IMR-90 (cell line): ENCODE data around the gene NACA. TPM values are rescaled to one million over a fixed set of nuclear protein-coding genes. Genes with fewer than 3 reads are reported as not detected.

Experiments used
- ATAC-seq: fragments of 200-7000 bp; cut with Tn5 transposase; 2 replicates; pipeline ENCODE4 v1.9.1; 2020; ENCODE audit warnings: low read depth, mild to moderate bottlenecking, moderate library complexity
- BruUV-seq: library from RNA; stranded (reverse); fragments of 400-500 nt; replicated peaks from 2 replicates; lab custom pipeline; 2021; lab: Mats Ljungman, UMichigan
- CTCF ChIA-PET: fragments of 300-600 bp; formaldehyde crosslinking; extraction: SDS; loops from one replicate; lab custom pipeline; 2021; ENCODE audit warnings: antibody characterized with exemption; lab: Yijun Ruan, JAX
- POLR2A ChIA-PET: fragments of 300-600 bp; sonication (Branson Sonifier 250); formaldehyde crosslinking; loops from one replicate; lab custom pipeline; 2022; ENCODE audit warnings: antibody characterized with exemption; ENCODE audit not compliant: unreplicated experiment; lab: Charles Lee
- DNase-seq: peaks from one replicate; pipeline ENCODE4 v3.0.0; 2013
- H2AFZ ChIP-seq: replicated peaks from 2 replicates; pipeline ENCODE3; 2013; ENCODE audit warnings: low read length, mild to moderate bottlenecking; ENCODE audit not compliant: poor library complexity
- H2AK5ac ChIP-seq: 2 replicates; pipeline ENCODE4 v1.6.1; 2013; ENCODE audit warnings: low read depth, low read length, inconsistent platforms
- H2AK9ac ChIP-seq: replicated peaks from 2 replicates; pipeline ENCODE3; 2013; ENCODE audit warnings: mild to moderate bottlenecking, low read depth, low read length, moderate library complexity; ENCODE audit not compliant: poor library complexity
- H2BK120ac ChIP-seq: 2 replicates; pipeline ENCODE4 v1.6.1; 2013; ENCODE audit warnings: low read depth, low read length, inconsistent platforms
- H2BK15ac ChIP-seq: 3 replicates; pipeline ENCODE4 v1.6.1; 2013; ENCODE audit warnings: low read depth, low read length, inconsistent platforms
- H2BK20ac ChIP-seq: 2 replicates; pipeline ENCODE4 v1.6.1; 2013; ENCODE audit warnings: low read depth, mild to moderate bottlenecking, inconsistent platforms, low read length, moderate library complexity
- H2BK5ac ChIP-seq: 2 replicates; pipeline ENCODE4 v1.6.1; 2013; ENCODE audit warnings: mild to moderate bottlenecking, low read depth, low read length, inconsistent platforms; ENCODE audit not compliant: poor library complexity, severe bottlenecking
- H3K14ac ChIP-seq: replicated peaks from 2 replicates; pipeline ENCODE4 v1.6.1; 2013; ENCODE audit warnings: low read depth, low read length, inconsistent platforms
- H3K18ac ChIP-seq: 2 replicates; pipeline ENCODE4 v1.6.1; 2013; ENCODE audit warnings: low read depth, low read length, control low read depth
- H3K23ac ChIP-seq: 2 replicates; pipeline ENCODE4 v1.6.1; 2013; ENCODE audit warnings: low read depth, low read length, inconsistent platforms
- H3K27ac ChIP-seq: 2 replicates; pipeline ENCODE4 v1.5.1; 2013; ENCODE audit warnings: mild to moderate bottlenecking, control low read depth, low read length; ENCODE audit not compliant: insufficient read depth
- H3K27me3 ChIP-seq: 2 replicates; pipeline ENCODE4 v1.6.1; 2013; ENCODE audit warnings: low read length; ENCODE audit not compliant: control insufficient read depth, insufficient read depth
- H3K36me3 ChIP-seq: 2 replicates; pipeline ENCODE4 v1.6.1; 2013; ENCODE audit warnings: low read length, mixed read lengths; ENCODE audit not compliant: control insufficient read depth, insufficient read depth
- H3K4ac ChIP-seq: 2 replicates; pipeline ENCODE4 v1.6.1; 2013; ENCODE audit warnings: low read depth, low read length, inconsistent platforms
- H3K4me1 ChIP-seq: 2 replicates; pipeline ENCODE4 v1.6.1; 2013; ENCODE audit warnings: low read length, mixed read lengths; ENCODE audit not compliant: control insufficient read depth, insufficient read depth
- H3K4me2 ChIP-seq: 2 replicates; pipeline ENCODE4 v1.6.1; 2013; ENCODE audit warnings: low read depth, mild to moderate bottlenecking, control low read depth, low read length, moderate library complexity
- H3K4me3 ChIP-seq: 2 replicates; pipeline ENCODE4 v1.5.1; 2013; ENCODE audit warnings: low read depth, mild to moderate bottlenecking, control low read depth, low read length, moderate library complexity; ENCODE audit not compliant: insufficient read depth
- H3K56ac ChIP-seq: 2 replicates; pipeline ENCODE4 v1.6.1; 2013; ENCODE audit warnings: low read length, inconsistent platforms; ENCODE audit not compliant: insufficient read depth; ENCODE audit errors: extremely low read depth
- H3K79me1 ChIP-seq, 2 experiments: 2 replicates each; pipeline ENCODE4 v1.6.1; 2013; ENCODE audit warnings: low read length in 2 of 2, inconsistent platforms in 1 of 2, low read depth in 1 of 2
- H3K9ac ChIP-seq: 2 replicates; pipeline ENCODE4 v1.6.1; 2013; ENCODE audit warnings: low read depth, low read length, control low read depth
- H3K9me1 ChIP-seq: 2 replicates; pipeline ENCODE4 v1.6.1; 2013; ENCODE audit warnings: low read length, inconsistent platforms; ENCODE audit not compliant: insufficient read depth
- H3K9me3 ChIP-seq: 2 replicates; pipeline ENCODE4 v1.6.1; 2013; ENCODE audit warnings: low read length; ENCODE audit not compliant: control insufficient read depth, insufficient read depth
- H4K20me1 ChIP-seq: 2 replicates; pipeline ENCODE4 v1.6.1; 2013; ENCODE audit warnings: low read length, inconsistent platforms; ENCODE audit not compliant: insufficient read depth
- H4K5ac ChIP-seq: 2 replicates; pipeline ENCODE4 v1.6.1; 2013; ENCODE audit warnings: mild to moderate bottlenecking, low read depth, low read length, control low read depth
- H4K8ac ChIP-seq, 2 experiments: 2 replicates each; pipeline ENCODE4 v1.6.1; 2013; ENCODE audit warnings: low read depth in 2 of 2, low read length in 2 of 2, control low read depth in 1 of 2, inconsistent platforms in 1 of 2
- H4K91ac ChIP-seq: 2 replicates; pipeline ENCODE4 v1.6.1; 2013; ENCODE audit warnings: low read depth, low read length, inconsistent platforms; ENCODE audit not compliant: insufficient read depth
- BHLHE40 ChIP-seq: fragments of 150-350 bp; IDR thresholded peaks from 2 replicates; pipeline ENCODE4 v1.6.1; 2016; ENCODE audit warnings: mild to moderate bottlenecking, low read depth, low read length
- CEBPB ChIP-seq: IDR thresholded peaks from 2 replicates; pipeline ENCODE4 v1.6.1; 2012; ENCODE audit warnings: low read depth, low read length, improper control_type of control experiment
- CHD1 ChIP-seq: IDR thresholded peaks from 2 replicates; pipeline ENCODE4 v1.6.1; 2012; ENCODE audit warnings: low read depth, low read length, improper control_type of control experiment
- CTCF ChIP-seq: conservative IDR thresholded peaks from 2 replicates; pipeline ENCODE4 v1.5.1; 2012; ENCODE audit warnings: mild to moderate bottlenecking, low read depth, low read length, improper control_type of control experiment
- FOS ChIP-seq: fragments of 150-350 bp; IDR thresholded peaks from 2 replicates; pipeline ENCODE4 v1.6.1; 2016; ENCODE audit warnings: low read depth, low read length
- MAFK ChIP-seq: IDR thresholded peaks from 2 replicates; pipeline ENCODE4 v1.6.1; 2012; ENCODE audit warnings: low read depth, low read length, improper control_type of control experiment
- MAZ ChIP-seq: IDR thresholded peaks from 2 replicates; pipeline ENCODE4 v1.6.1; 2012; ENCODE audit warnings: low read depth, mild to moderate bottlenecking, low read length, improper control_type of control experiment, moderate library complexity, borderline replicate concordance
- MXI1 ChIP-seq: IDR thresholded peaks from 2 replicates; pipeline ENCODE4 v1.6.1; 2012; ENCODE audit warnings: low read depth, mild to moderate bottlenecking, low read length, moderate library complexity, borderline replicate concordance
- NFE2L2 ChIP-seq: fragments of 150-350 bp; IDR thresholded peaks from 2 replicates; pipeline ENCODE4 v1.6.1; 2016; ENCODE audit warnings: low read depth, mild to moderate bottlenecking, low read length
- POLR2A ChIP-seq: IDR thresholded peaks from 2 replicates; pipeline ENCODE4 v1.6.1; 2012; ENCODE audit warnings: mild to moderate bottlenecking, low read depth, low read length
- RCOR1 ChIP-seq: IDR thresholded peaks from 2 replicates; pipeline ENCODE4 v1.6.1; 2012; ENCODE audit warnings: mild to moderate bottlenecking, low read length, improper control_type of control experiment; ENCODE audit not compliant: insufficient replicate concordance
- SMC3 ChIP-seq: fragments of 150-350 bp; IDR thresholded peaks from 2 replicates; pipeline ENCODE4 v1.6.1; 2016; ENCODE audit warnings: low read depth, mild to moderate bottlenecking, antibody characterized with exemption, low read length, moderate library complexity
- WGBS, 2 experiments: methylation state at CpG; one replicate each; pipeline versions ENCODE4 v1.1.5 to v1.1.7; 2013; ENCODE audit warnings: missing lambda C conversion rate in 2 of 2; ENCODE audit not compliant: insufficient read length in 1 of 2; ENCODE audit errors: extremely low coverage in 2 of 2; 5-methylcytosine and 5-hydroxymethylcytosine counted together
- dilution Hi-C: fragments of 300-500 bp; cut with HindIII; formaldehyde crosslinking; loops from one replicate; pipeline ENCODE4 v1.14.3; 2018; ENCODE audit warnings: low sequenced_read_pairs; ENCODE audit not compliant: unreplicated experiment
- in situ Hi-C: fragments of 300-500 bp; cut with MboI; formaldehyde crosslinking; loops from 3 replicates; pipeline ENCODE4 v1.14.3; 2019; ENCODE audit warnings: low sequenced_read_pairs, inconsistent platforms, mixed read lengths
- intact Hi-C: fragments of 100-400 bp; cut with micrococcal nuclease; formaldehyde crosslinking; loops from 2 replicates; pipeline ENCODE4 v1.10.0; 2022
- polyA plus RNA-seq, 3 experiments: library from polyadenylated mRNA; depleted of rRNA; stranded (reverse); fragments of >200 nt; gene quantifications; 2 replicates each; pipeline ENCODE4 v1.2.3, GENCODE V29; 2012; ENCODE audit warnings: low replicate concordance in 1 of 3
- total RNA-seq: library from RNA; depleted of rRNA; stranded (reverse); fragments of >200 nt; gene quantifications from 2 replicates; pipeline ENCODE4 v1.2.3, GENCODE V29; 2012
- TF ChIP-seq, protein P1 (sequence below): fragments of 150-350 bp; IDR thresholded peaks from 2 replicates; pipeline ENCODE4 v1.6.1; 2017; ENCODE audit warnings: mild to moderate bottlenecking, antibody characterized with exemption, low read length, low read depth
- TF ChIP-seq, protein P2 (sequence below): fragments of 150-350 bp; IDR thresholded peaks from 2 replicates; pipeline ENCODE4 v1.6.1; 2016; ENCODE audit warnings: low read depth, mild to moderate bottlenecking, low read length, moderate library complexity, borderline replicate concordance

NACA gene
- total and polyA plus RNA-seq, 2 of the 4 experiments (the other 2 are of a cell fraction): 662 to 1,223 TPM

DNA sequence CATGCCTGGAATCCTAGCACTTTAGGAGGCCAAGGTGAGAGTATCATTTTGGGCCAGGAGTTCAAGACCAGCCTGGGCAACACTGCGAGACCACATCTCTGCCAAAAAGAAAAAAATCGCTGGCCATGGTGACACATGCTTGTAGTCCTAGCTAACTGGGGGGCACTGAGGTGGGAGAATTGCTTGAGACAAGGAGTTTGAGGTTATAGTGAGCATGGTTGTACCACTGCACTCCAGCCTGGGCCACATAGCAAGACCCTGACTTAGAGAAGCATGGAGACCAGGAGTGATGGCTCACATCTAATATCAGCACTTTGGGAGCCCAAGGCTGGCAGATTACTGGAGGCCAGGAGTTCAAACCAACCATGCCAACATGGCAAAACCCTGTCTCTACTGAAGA, 46.2 kb downstream of the NACA start:
- H3K9ac ChIP-seq: no peak overlapping the region
- H4K5ac ChIP-seq: no peak overlapping the region
- CTCF ChIA-PET: interaction anchor here (0.8 to 1.0 kb wide), 2 partner anchors 14 to 42 kb away, joined by 3 to 4 read pairs; no protein-coding TSS in a partner anchor
- no peak overlapping the region for H2BK120ac ChIP-seq
- no peak overlapping the region for H3K4ac ChIP-seq
- no peak overlapping the region for H2AK9ac ChIP-seq
- H2AFZ ChIP-seq: no peak overlapping the region
- no peak overlapping the region for H2BK5ac ChIP-seq
- no peak overlapping the region for H3K56ac ChIP-seq
- no peaks in the 10 kb centered on the region for H3K9me3 ChIP-seq
- peaks cover 21% of the 10 kb centered on the region for H3K36me3 ChIP-seq
- no peak overlapping the region for H4K91ac ChIP-seq
- no peak overlapping the region for H3K27ac ChIP-seq
- H2BK15ac ChIP-seq: no peak overlapping the region
- in situ Hi-C loops (no loop called here), intact Hi-C loops (no loop called here), dilution Hi-C loops (no loop called here)
- H3K18ac ChIP-seq: no peak overlapping the region
- peaks cover 15% of the 10 kb centered on the region for H3K9me1 ChIP-seq
- no peaks in the 10 kb centered on the region for H3K27me3 ChIP-seq
- no peak overlapping the region for H4K8ac ChIP-seq
- TF ChIP-seq RCOR1: no peak
- TF ChIP-seq POLR2A: no peak
- no peak for TF ChIP-seq CEBPB
- TF ChIP-seq CHD1: no peak
- no peak for TF ChIP-seq FOS
- no peak for TF ChIP-seq CTCF
- TF ChIP-seq MAFK: no peak
- TF ChIP-seq MXI1: no peak
- no peak for TF ChIP-seq SMC3
- TF ChIP-seq NFE2L2: no peak
- TF ChIP-seq, protein P1, sequence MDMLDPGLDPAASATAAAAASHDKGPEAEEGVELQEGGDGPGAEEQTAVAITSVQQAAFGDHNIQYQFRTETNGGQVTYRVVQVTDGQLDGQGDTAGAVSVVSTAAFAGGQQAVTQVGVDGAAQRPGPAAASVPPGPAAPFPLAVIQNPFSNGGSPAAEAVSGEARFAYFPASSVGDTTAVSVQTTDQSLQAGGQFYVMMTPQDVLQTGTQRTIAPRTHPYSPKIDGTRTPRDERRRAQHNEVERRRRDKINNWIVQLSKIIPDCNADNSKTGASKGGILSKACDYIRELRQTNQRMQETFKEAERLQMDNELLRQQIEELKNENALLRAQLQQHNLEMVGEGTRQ: no peak
- no peak for TF ChIP-seq MAZ
- TF ChIP-seq, protein P2, sequence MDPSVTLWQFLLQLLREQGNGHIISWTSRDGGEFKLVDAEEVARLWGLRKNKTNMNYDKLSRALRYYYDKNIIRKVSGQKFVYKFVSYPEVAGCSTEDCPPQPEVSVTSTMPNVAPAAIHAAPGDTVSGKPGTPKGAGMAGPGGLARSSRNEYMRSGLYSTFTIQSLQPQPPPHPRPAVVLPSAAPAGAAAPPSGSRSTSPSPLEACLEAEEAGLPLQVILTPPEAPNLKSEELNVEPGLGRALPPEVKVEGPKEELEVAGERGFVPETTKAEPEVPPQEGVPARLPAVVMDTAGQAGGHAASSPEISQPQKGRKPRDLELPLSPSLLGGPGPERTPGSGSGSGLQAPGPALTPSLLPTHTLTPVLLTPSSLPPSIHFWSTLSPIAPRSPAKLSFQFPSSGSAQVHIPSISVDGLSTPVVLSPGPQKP: no peak
- TF ChIP-seq BHLHE40: no peak
- no peak for ATAC-seq
- 100% methylated on average over 2 of the region's 2 CpGs; no CpG with 5 or more reads in 1 of the 2 experiments for WGBS, 2 experiments
- peaks cover 93% of the 10 kb centered on the region for H4K20me1 ChIP-seq
- no peak overlapping the region for H3K14ac ChIP-seq
- no peak for DNase-seq
- BruUV-seq: no TSS peak
- no peak overlapping the region for H2BK20ac ChIP-seq
- H3K23ac ChIP-seq: no peak overlapping the region
- H3K4me2 ChIP-seq: no peak overlapping the region
- peaks cover 2% of the 10 kb centered on the region; the same call in 1 of the 2 replicates for H3K4me1 ChIP-seq
- H2AK5ac ChIP-seq: no peak overlapping the region
- POLR2A ChIA-PET: no interaction called here
- H3K4me3 ChIP-seq: no peak overlapping the region
- peaks cover 0 to 38% of the 10 kb centered on the region in 2 experiments; a peak in 2 of 4 replicates for H3K79me1 ChIP-seq
